GM23248 (cell line): ENCODE results near the gene COL6A3. TPM values are rescaled to one million over a fixed set of nuclear protein-coding genes. Genes with fewer than 3 reads are reported as not detected.

Experiments used
- DNase-seq: peaks from one replicate; pipeline ENCODE4 v3.0.0-alpha.2; 2015
- H2AFZ ChIP-seq: fragments of 200-600 bp; sonication (generic); 2 replicates; pipeline ENCODE4 v1.6.1; 2016; ENCODE audit warnings: antibody characterized with exemption
- H3F3A ChIP-seq: fragments of 200-600 bp; sonication (generic); 2 replicates; pipeline ENCODE4 v1.6.1; 2016; ENCODE audit warnings: mild to moderate bottlenecking, antibody characterized with exemption, mixed run types; ENCODE audit not compliant: insufficient read depth
- H3K27ac ChIP-seq: fragments of 200-600 bp; sonication (generic); 2 replicates; pipeline ENCODE4 v1.5.1; 2016; ENCODE audit warnings: mild to moderate bottlenecking
- H3K27me3 ChIP-seq: fragments of 200-600 bp; sonication (generic); replicated peaks from 2 replicates; pipeline ENCODE4 v1.6.1; 2016; ENCODE audit warnings: mild to moderate bottlenecking; ENCODE audit not compliant: insufficient read depth
- H3K36me3 ChIP-seq: fragments of 200-600 bp; sonication (generic); 2 replicates; pipeline ENCODE4 v1.6.1; 2016; ENCODE audit warnings: low read depth, mild to moderate bottlenecking
- H3K4me1 ChIP-seq: fragments of 200-600 bp; sonication (generic); 2 replicates; pipeline ENCODE4 v1.6.1; 2016; ENCODE audit warnings: mild to moderate bottlenecking; ENCODE audit not compliant: insufficient read depth
- H3K4me2 ChIP-seq: fragments of 200-600 bp; sonication (generic); one replicate; pipeline ENCODE4 v1.6.1; 2016; ENCODE audit warnings: mild to moderate bottlenecking; ENCODE audit not compliant: unreplicated experiment
- H3K4me3 ChIP-seq: fragments of 200-600 bp; sonication (generic); 2 replicates; pipeline ENCODE4 v1.5.1; 2016; ENCODE audit warnings: mild to moderate bottlenecking
- H3K79me2 ChIP-seq: fragments of 200-600 bp; sonication (generic); 2 replicates; pipeline ENCODE4 v1.6.1; 2016; ENCODE audit warnings: mild to moderate bottlenecking; ENCODE audit not compliant: insufficient read depth
- H3K9ac ChIP-seq: fragments of 200-600 bp; sonication (generic); 2 replicates; pipeline ENCODE4 v1.6.1; 2016; ENCODE audit warnings: mild to moderate bottlenecking
- H3K9me2 ChIP-seq: fragments of 200-600 bp; sonication (generic); 2 replicates; pipeline ENCODE4 v1.6.1; 2016; ENCODE audit warnings: mixed run types, mild to moderate bottlenecking, moderate library complexity; ENCODE audit not compliant: insufficient read depth
- H3K9me3 ChIP-seq: fragments of 200-600 bp; sonication (generic); one replicate; pipeline ENCODE4 v1.6.1; 2017; ENCODE audit warnings: low read depth
- H4K20me1 ChIP-seq: fragments of 200-600 bp; sonication (generic); 2 replicates; pipeline ENCODE4 v1.6.0; 2016; ENCODE audit not compliant: insufficient read depth
- EZH2 ChIP-seq: fragments of 200-600 bp; sonication (generic); IDR thresholded peaks from 2 replicates; pipeline ENCODE4 v1.6.1; 2018; ENCODE audit warnings: antibody characterized with exemption, mild to moderate bottlenecking; ENCODE audit not compliant: insufficient read depth, poor library complexity, severe bottlenecking
- EZH2phosphoT487 ChIP-seq: fragments of 200-600 bp; sonication (generic); IDR thresholded peaks from 2 replicates; pipeline ENCODE4 v1.6.1; 2018; ENCODE audit warnings: antibody characterized with exemption, moderate library complexity, mild to moderate bottlenecking, low read depth; ENCODE audit not compliant: insufficient read depth
- WGBS, 2 experiments: methylation state at CpG; one replicate each; pipeline ENCODE4 v1.1.6; 2015 to 2017; ENCODE audit warnings: low lambda C conversion rate in 2 of 2, low coverage in 1 of 2; ENCODE audit errors: missing lambda C conversion rate in 2 of 2; 5-methylcytosine and 5-hydroxymethylcytosine counted together
- in situ Hi-C: fragments of 300-500 bp; cut with MboI; formaldehyde crosslinking; loops from 2 replicates; pipeline ENCODE4 v1.15.0; 2020
- polyA plus RNA-seq: library from polyadenylated mRNA; unstranded; fragments of >200 nt; fragmentation: Nextera tagmentation; extraction: Ambion mirVana; gene quantifications from 2 replicates; pipeline ENCODE4 v1.2.1, GENCODE V29; 2016
- total RNA-seq: library from RNA; depleted of rRNA; stranded (reverse); fragments of >200 nt; shearing (Covaris generic); gene quantifications from 2 replicates; pipeline ENCODE4 v1.2.3, GENCODE V29; 2014

Gene COL6A3
- total and polyA plus RNA-seq, 2 experiments from 2014 or later, result 344 to 1,362 TPM

- H3K9ac ChIP-seq, result 0 out of 2 replicates have a peak overlapping the region, but pooled peaks have one; percentile 6
- no peaks in the 10 kb centered on the region for H4K20me1 ChIP-seq
- TF ChIP-seq EZH2 (no peak), EZH2phosphoT487 (no peak)
- peaks cover 92% of the 10 kb centered on the region for H3K79me2 ChIP-seq
- no peak overlapping the region for H2AFZ ChIP-seq
- peaks cover 99% of the 10 kb centered on the region for H3F3A ChIP-seq
- 77 to 84% methylated on average over 4 of the region's 4 CpGs for WGBS, 2 experiments
- H3K9me3 ChIP-seq, result no peaks in the 10 kb centered on the region
- no peaks in the 10 kb centered on the region for H3K9me2 ChIP-seq
- no peak for DNase-seq
- H3K27me3 ChIP-seq, result no peaks in the 10 kb centered on the region
- H3K36me3 ChIP-seq, result peaks cover 99% of the 10 kb centered on the region
- peak overlapping the region; percentile 31 for H3K27ac ChIP-seq
- peaks cover 13% of the 10 kb centered on the region for H3K4me1 ChIP-seq
- in situ Hi-C loops, result no loop called here
- no peak overlapping the region for H3K4me2 ChIP-seq
- no peak overlapping the region for H3K4me3 ChIP-seq
Observed at GRCh38 chr2:237351796-237352195, 62.2 kb downstream of the COL6A3 start.

GRCh38 chr2:237351046-237351445 is 62.9 kb downstream of the COL6A3 start:
- no peak overlapping the region for H3K4me2 ChIP-seq
- WGBS, 2 experiments, result 89 to 94% methylated on average over 8 of the region's 8 CpGs

GRCh38 chr2:237350597-237350996 is 63.4 kb downstream of the COL6A3 start:
- WGBS, 2 experiments, result 61 to 63% methylated on average over 6 of the region's 6 CpGs
- Histone ChIP-seq H3K36me3 (peaks cover 99% of the 10 kb centered on the region), H3K9me3 (no peaks in the 10 kb centered on the region)

More at GRCh38 chr2:237351046-237351445, 62.9 kb downstream of the COL6A3 start:
- Histone ChIP-seq H3K4me3 (no peak overlapping the region), H3K9me2 (no peaks in the 10 kb centered on the region), H3K9ac (no peak overlapping the region), H3K27ac (peak overlapping the region; percentile 31), H3K79me2 (peaks cover 95% of the 10 kb centered on the region), H3K4me1 (peaks cover 17% of the 10 kb centered on the region), H3K9me3 (no peaks in the 10 kb centered on the region), H3K27me3 (no peaks in the 10 kb centered on the region), H3F3A (peaks cover 100% of the 10 kb centered on the region), H4K20me1 (no peaks in the 10 kb centered on the region), H2AFZ (no peak overlapping the region), H3K36me3 (peaks cover 99% of the 10 kb centered on the region)
- in situ Hi-C loops, result no loop called here
- DNase-seq, result no peak
- no peak for TF ChIP-seq EZH2
- no peak for TF ChIP-seq EZH2phosphoT487

GRCh38 chr2:237350070-237350469 is 63.9 kb downstream of the COL6A3 start:
- H3K9me2 ChIP-seq, result no peaks in the 10 kb centered on the region
- peaks cover 15% of the 10 kb centered on the region for H3K4me1 ChIP-seq
- TF ChIP-seq EZH2 (no peak), EZH2phosphoT487 (no peak)
- in situ Hi-C loops, result no loop called here
- no peak overlapping the region for H3K4me2 ChIP-seq
- no peak for DNase-seq
- no peaks in the 10 kb centered on the region for H3K9me3 ChIP-seq
- H3K4me3 ChIP-seq, result no peak overlapping the region
- H3F3A ChIP-seq, result peaks cover 100% of the 10 kb centered on the region
- no peaks in the 10 kb centered on the region for H4K20me1 ChIP-seq
- peak overlapping the region; percentile 31 for H3K27ac ChIP-seq
- H3K79me2 ChIP-seq, result peaks cover 94% of the 10 kb centered on the region
- H3K27me3 ChIP-seq, result no peaks in the 10 kb centered on the region
- WGBS, 2 experiments, result 40 to 41% methylated on average over 11 of the region's 11 CpGs
- H2AFZ ChIP-seq, result no peak overlapping the region
- peaks cover 99% of the 10 kb centered on the region for H3K36me3 ChIP-seq
- peak overlapping the region; percentile 33; the same call in 1 of the 2 replicates for H3K9ac ChIP-seq

More at GRCh38 chr2:237350597-237350996, 63.4 kb downstream of the COL6A3 start:
- no peak for TF ChIP-seq EZH2phosphoT487
- TF ChIP-seq EZH2, result no peak
- Histone ChIP-seq H3K27me3 (no peaks in the 10 kb centered on the region), H3K4me3 (no peak overlapping the region), H2AFZ (no peak overlapping the region), H4K20me1 (no peaks in the 10 kb centered on the region), H3K27ac (peak overlapping the region; percentile 31), H3K4me1 (peaks cover 20% of the 10 kb centered on the region), H3K4me2 (no peak overlapping the region), H3K79me2 (peaks cover 95% of the 10 kb centered on the region), H3K9me2 (no peaks in the 10 kb centered on the region), H3K9ac (peak overlapping the region; percentile 33; the same call in 1 of the 2 replicates), H3F3A (peaks cover 100% of the 10 kb centered on the region)
- in situ Hi-C loops, result no loop called here
- peak; percentile 28 for DNase-seq
